Fibroblast of villous mesenchyme (primary cell): ENCODE results near the gene KRTAP5-7. TPM values are rescaled to one million over a fixed set of nuclear protein-coding genes. Genes with fewer than 3 reads are reported as not detected.

Experiments used
- DNase-seq: peaks from one replicate; pipeline ENCODE4 v3.0.0-alpha.2; 2010; ENCODE audit warnings: low read depth
- H3K4me3 ChIP-seq: 2 replicates; pipeline ENCODE4 v1.5.1; 2011; ENCODE audit warnings: low read depth, mild to moderate bottlenecking, low read length
- CTCF ChIP-seq: IDR thresholded peaks from 2 replicates; pipeline ENCODE4 v1.5.1; 2012; ENCODE audit warnings: low read depth, mild to moderate bottlenecking, low read length; ENCODE audit not compliant: insufficient read depth
- total RNA-seq: library from RNA; depleted of rRNA; stranded (reverse); fragments of >200 nt; gene quantifications from 2 replicates; pipeline ENCODE4 v1.2.3, GENCODE V29; 2012

KRTAP5-7 gene
- total RNA-seq, 1 donor: not detected

- no peak for DNase-seq
- TF ChIP-seq CTCF: no peak
- no peak overlapping the region for H3K4me3 ChIP-seq
Measured at GRCh38 chr11:71542382-71542781, 15.3 kb downstream of the KRTAP5-7 start.

GRCh38 chr11:71542879-71543777, 16.1 kb downstream of the KRTAP5-7 start:
- H3K4me3 ChIP-seq: no peak overlapping the region
- TF ChIP-seq CTCF: no peak
- DNase-seq: no peak

GRCh38 chr11:71543866-71544265, 16.8 kb downstream of the KRTAP5-7 start:
- no peak overlapping the region for H3K4me3 ChIP-seq
- no peak for TF ChIP-seq CTCF
- no peak for DNase-seq

- TF ChIP-seq CTCF: no peak
Measured at GRCh38 chr11:71544525-71545214, 17.6 kb downstream of the KRTAP5-7 start.

GRCh38 chr11:71545405-71545966, 18.4 kb downstream of the KRTAP5-7 start:
- no peak for TF ChIP-seq CTCF
- H3K4me3 ChIP-seq: no peak overlapping the region
- DNase-seq: no peak

More at GRCh38 chr11:71544525-71545214, 17.6 kb downstream of the KRTAP5-7 start:
- no peak for DNase-seq
- H3K4me3 ChIP-seq: no peak overlapping the region

- TF ChIP-seq CTCF: no peak
- DNase-seq: no peak
Measured at GRCh38 chr11:71548120-71548519, 21.1 kb downstream of the KRTAP5-7 start, which contains the start of gene KRTAP5-9. KRTAP5-9 (plus strand) TSS chr11:71548420; CDS start chr11:71548658, 238 bp downstream.

More at GRCh38 chr11:71548120-71548519, 21.1 kb downstream of the KRTAP5-7 start, which contains the start of gene KRTAP5-9:
- no peak within 1 kb of the TSS for H3K4me3 ChIP-seq
